ENCODE measurements around the gene DIPK1B.

DNA sequence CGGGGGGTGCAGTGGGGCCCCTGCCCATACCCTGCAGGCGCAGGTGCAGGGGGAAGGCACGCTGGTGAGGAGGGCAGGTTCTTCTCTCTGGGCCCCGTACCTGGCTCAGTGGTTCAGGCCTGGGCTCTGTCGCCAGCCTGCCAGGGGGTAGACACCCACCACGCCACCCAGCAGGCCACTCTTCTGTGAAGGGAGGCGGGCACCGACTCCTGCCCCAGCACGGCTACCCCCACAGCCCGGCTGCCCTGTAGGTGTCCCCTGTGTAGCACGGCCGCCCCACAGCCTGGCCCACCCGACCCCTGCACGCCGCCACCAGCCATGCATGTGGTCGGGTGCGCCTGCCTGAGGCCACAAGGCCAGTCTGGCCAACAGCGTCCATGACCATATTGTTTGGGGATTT, 34.2 kb downstream of the DIPK1B start:
- no peak for TF ChIP-seq GFI1B (tag by site-specific recombination; IDR thresholded peaks at IDR 0.05)
- no peak for TF ChIP-seq GLIS1 (tag by site-specific recombination; IDR thresholded peaks at IDR 0.05)
- TF ChIP-seq BCL11A (tag by site-specific recombination; IDR thresholded peaks at IDR 0.05; ENCODE audit: low read depth): no peak
- TF ChIP-seq CTCF (tag by site-specific recombination; IDR thresholded peaks at IDR 0.05): no peak
- no peak for TF ChIP-seq ZNF175 (tag by site-specific recombination; IDR thresholded peaks at IDR 0.05)
- TF ChIP-seq ZNF202 (tag by site-specific recombination; IDR thresholded peaks at IDR 0.05; ENCODE audit: borderline replicate concordance): no peak
- TF ChIP-seq ZNF404 (tag by site-specific recombination; IDR thresholded peaks at IDR 0.05): no peak
- TF ChIP-seq SALL2 (tag by site-specific recombination; IDR thresholded peaks at IDR 0.05; ENCODE audit: borderline replicate concordance): no peak
- no peak for TF ChIP-seq PATZ1 (tag by site-specific recombination; IDR thresholded peaks at IDR 0.05)
- TF ChIP-seq ZNF121 (tag by site-specific recombination; IDR thresholded peaks at IDR 0.05): no peak
- TF ChIP-seq, protein P1, sequence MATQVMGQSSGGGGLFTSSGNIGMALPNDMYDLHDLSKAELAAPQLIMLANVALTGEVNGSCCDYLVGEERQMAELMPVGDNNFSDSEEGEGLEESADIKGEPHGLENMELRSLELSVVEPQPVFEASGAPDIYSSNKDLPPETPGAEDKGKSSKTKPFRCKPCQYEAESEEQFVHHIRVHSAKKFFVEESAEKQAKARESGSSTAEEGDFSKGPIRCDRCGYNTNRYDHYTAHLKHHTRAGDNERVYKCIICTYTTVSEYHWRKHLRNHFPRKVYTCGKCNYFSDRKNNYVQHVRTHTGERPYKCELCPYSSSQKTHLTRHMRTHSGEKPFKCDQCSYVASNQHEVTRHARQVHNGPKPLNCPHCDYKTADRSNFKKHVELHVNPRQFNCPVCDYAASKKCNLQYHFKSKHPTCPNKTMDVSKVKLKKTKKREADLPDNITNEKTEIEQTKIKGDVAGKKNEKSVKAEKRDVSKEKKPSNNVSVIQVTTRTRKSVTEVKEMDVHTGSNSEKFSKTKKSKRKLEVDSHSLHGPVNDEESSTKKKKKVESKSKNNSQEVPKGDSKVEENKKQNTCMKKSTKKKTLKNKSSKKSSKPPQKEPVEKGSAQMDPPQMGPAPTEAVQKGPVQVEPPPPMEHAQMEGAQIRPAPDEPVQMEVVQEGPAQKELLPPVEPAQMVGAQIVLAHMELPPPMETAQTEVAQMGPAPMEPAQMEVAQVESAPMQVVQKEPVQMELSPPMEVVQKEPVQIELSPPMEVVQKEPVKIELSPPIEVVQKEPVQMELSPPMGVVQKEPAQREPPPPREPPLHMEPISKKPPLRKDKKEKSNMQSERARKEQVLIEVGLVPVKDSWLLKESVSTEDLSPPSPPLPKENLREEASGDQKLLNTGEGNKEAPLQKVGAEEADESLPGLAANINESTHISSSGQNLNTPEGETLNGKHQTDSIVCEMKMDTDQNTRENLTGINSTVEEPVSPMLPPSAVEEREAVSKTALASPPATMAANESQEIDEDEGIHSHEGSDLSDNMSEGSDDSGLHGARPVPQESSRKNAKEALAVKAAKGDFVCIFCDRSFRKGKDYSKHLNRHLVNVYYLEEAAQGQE (tag by site-specific recombination; IDR thresholded peaks at IDR 0.05): no peak

Data from HEK293 (cell line).